HUES64 (cell line): ENCODE measurements around the gene EDN1.

Experiments used
- H3K27ac ChIP-seq: 2 replicates; pipeline ENCODE4 v1.7.0; 2013; ENCODE audit warnings: low read depth, low read length, inconsistent platforms
- H3K27me3 ChIP-seq: 2 replicates; pipeline ENCODE4 v1.6.1; 2013; ENCODE audit warnings: mild to moderate bottlenecking, low read length; ENCODE audit not compliant: insufficient read depth
- H3K36me3 ChIP-seq: 2 replicates; pipeline ENCODE4 v1.6.1; 2013; ENCODE audit warnings: mild to moderate bottlenecking, low read length; ENCODE audit not compliant: insufficient read depth
- H3K4me1 ChIP-seq: 2 replicates; pipeline ENCODE4 v1.6.1; 2013; ENCODE audit warnings: mild to moderate bottlenecking, low read length, moderate library complexity; ENCODE audit not compliant: insufficient read depth
- H3K4me3 ChIP-seq: 2 replicates; pipeline ENCODE4 v1.5.1; 2013; ENCODE audit warnings: mild to moderate bottlenecking, low read length, moderate library complexity
- H3K9ac ChIP-seq: 2 replicates; pipeline ENCODE4 v1.6.1; 2013; ENCODE audit warnings: mild to moderate bottlenecking, low read depth, low read length
- H3K9me3 ChIP-seq: 2 replicates; pipeline ENCODE4 v1.6.1; 2013; ENCODE audit warnings: low read depth, low read length; ENCODE audit not compliant: insufficient read depth
- WGBS: fragments of 150-250, 120-280 bp; methylation state at CpG from one replicate; pipeline ENCODE4 v1.1.7; 2013; ENCODE audit warnings: missing lambda C conversion rate; 5-methylcytosine and 5-hydroxymethylcytosine counted together

EDN1 gene

DNA sequence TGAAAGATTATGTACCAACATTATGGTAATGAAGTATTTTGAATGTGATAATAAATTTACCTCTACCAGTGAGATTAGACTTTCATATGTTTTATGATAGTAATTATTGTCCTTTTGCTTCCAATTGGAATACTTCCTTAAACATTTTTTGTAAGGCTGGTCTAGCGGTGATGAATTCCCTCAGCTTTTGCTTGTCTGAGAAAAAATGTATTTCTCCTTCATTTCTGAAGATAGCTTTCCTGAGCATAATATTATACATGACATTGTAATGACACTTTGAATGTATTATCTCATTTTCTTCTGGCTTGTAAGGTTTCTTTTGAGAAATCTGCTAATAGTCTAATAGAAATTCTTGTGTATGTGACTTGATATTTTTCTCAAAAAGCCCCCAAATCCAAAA, 18.6 kb upstream of the EDN1 start:
- no peak overlapping the region for H3K4me3 ChIP-seq
- no CpG with 5 or more reads among the region's 1 CpG for WGBS

GRCh38 chr6:12271997-12272396, 18.2 kb upstream of the EDN1 start:
- Histone ChIP-seq H3K27ac (no peak overlapping the region), H3K9me3 (peaks cover 4% of the 10 kb centered on the region; the same call in 1 of the 2 replicates), H3K4me1 (no peaks in the 10 kb centered on the region), H3K27me3 (no peaks in the 10 kb centered on the region), H3K9ac (no peak overlapping the region), H3K36me3 (no peaks in the 10 kb centered on the region), H3K4me3 (no peak overlapping the region)
- WGBS: no CpG with 5 or more reads among the region's 1 CpG

More for the DNA sequence above, 18.6 kb upstream of the EDN1 start:
- H3K9me3 ChIP-seq: peaks cover 4% of the 10 kb centered on the region; the same call in 1 of the 2 replicates
- no peaks in the 10 kb centered on the region for H3K27me3 ChIP-seq
- no peak overlapping the region for H3K9ac ChIP-seq
- H3K36me3 ChIP-seq: no peaks in the 10 kb centered on the region
- H3K4me1 ChIP-seq: no peaks in the 10 kb centered on the region
- no peak overlapping the region for H3K27ac ChIP-seq

DNA sequence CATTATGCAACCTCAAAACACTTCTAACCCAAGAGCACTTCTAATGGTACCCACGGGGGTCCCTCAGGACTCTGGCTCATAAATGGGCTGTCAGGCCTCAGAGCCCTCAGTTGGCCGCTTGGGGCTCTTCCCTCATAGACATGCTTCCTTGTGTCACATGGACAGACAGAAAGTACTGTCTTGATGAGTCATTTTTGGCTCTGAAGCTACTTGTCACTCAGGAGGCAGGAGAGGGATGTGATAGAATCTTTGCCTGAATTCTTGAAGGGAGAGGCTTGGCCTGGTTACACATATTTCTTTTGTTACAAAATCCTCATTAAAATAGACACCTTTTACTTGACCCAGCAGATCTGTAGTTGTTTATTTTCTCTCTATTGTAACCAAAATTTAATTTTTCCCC, 15.1 kb upstream of the EDN1 start:
- no peak overlapping the region for H3K4me3 ChIP-seq
- no peaks in the 10 kb centered on the region for H3K4me1 ChIP-seq
- 93% methylated on average over 2 of the region's 2 CpGs for WGBS
- no peak overlapping the region for H3K27ac ChIP-seq
- H3K9ac ChIP-seq: no peak overlapping the region
- no peaks in the 10 kb centered on the region for H3K27me3 ChIP-seq
- no peaks in the 10 kb centered on the region for H3K36me3 ChIP-seq
- H3K9me3 ChIP-seq: peaks cover 4% of the 10 kb centered on the region; the same call in 1 of the 2 replicates

DNA sequence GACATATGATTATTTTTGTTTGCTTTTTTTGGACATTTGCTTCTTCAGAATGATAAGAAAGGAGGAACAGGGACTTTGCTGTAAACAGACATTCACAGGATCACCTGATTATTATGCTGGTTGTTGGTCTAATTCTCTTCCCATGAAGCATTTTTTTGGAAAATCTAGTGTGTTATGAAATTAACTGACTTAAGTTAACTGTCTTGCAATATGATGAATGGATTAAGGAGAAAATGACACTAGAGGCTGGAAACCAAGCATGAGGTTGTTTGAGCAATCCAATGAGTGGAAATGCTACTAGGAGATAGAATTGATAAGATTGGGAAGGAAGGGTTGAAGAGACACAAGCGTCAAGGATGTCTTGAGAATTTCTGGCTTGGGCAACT, 13.2 kb upstream of the EDN1 start:
- H3K27ac ChIP-seq: no peak overlapping the region
- H3K9ac ChIP-seq: no peak overlapping the region
- no peak overlapping the region for H3K4me3 ChIP-seq
- no peaks in the 10 kb centered on the region for H3K27me3 ChIP-seq
- 91% methylated on average over 1 of the region's 1 CpG for WGBS
- peaks cover 2% of the 10 kb centered on the region; the same call in 1 of the 2 replicates for H3K9me3 ChIP-seq
- H3K4me1 ChIP-seq: no peaks in the 10 kb centered on the region
- H3K36me3 ChIP-seq: no peaks in the 10 kb centered on the region

- Histone ChIP-seq H3K9me3 (no peaks in the 10 kb centered on the region), H3K4me1 (no peaks in the 10 kb centered on the region), H3K4me3 (no peak overlapping the region), H3K36me3 (no peaks in the 10 kb centered on the region), H3K9ac (no peak overlapping the region), H3K27me3 (no peaks in the 10 kb centered on the region), H3K27ac (no peak overlapping the region)
- WGBS: 95% methylated on average over 9 of the region's 9 CpGs
Observed at GRCh38 chr6:12277386-12277785, 12.8 kb upstream of the EDN1 start.

GRCh38 chr6:12278915-12279314, 11.2 kb upstream of the EDN1 start:
- Histone ChIP-seq H3K4me1 (no peaks in the 10 kb centered on the region), H3K4me3 (no peak overlapping the region), H3K9me3 (no peaks in the 10 kb centered on the region), H3K27me3 (no peaks in the 10 kb centered on the region), H3K36me3 (no peaks in the 10 kb centered on the region), H3K27ac (no peak overlapping the region), H3K9ac (no peak overlapping the region)

- no peaks in the 10 kb centered on the region for H3K36me3 ChIP-seq
- no peaks in the 10 kb centered on the region for H3K27me3 ChIP-seq
- no peak overlapping the region for H3K4me3 ChIP-seq
- no peak overlapping the region for H3K9ac ChIP-seq
- H3K27ac ChIP-seq: no peak overlapping the region
- 96% methylated on average over 4 of the region's 4 CpGs for WGBS
- no peaks in the 10 kb centered on the region for H3K4me1 ChIP-seq
- no peaks in the 10 kb centered on the region for H3K9me3 ChIP-seq
Observed at GRCh38 chr6:12279322-12280091, 10.7 kb upstream of the EDN1 start.

DNA sequence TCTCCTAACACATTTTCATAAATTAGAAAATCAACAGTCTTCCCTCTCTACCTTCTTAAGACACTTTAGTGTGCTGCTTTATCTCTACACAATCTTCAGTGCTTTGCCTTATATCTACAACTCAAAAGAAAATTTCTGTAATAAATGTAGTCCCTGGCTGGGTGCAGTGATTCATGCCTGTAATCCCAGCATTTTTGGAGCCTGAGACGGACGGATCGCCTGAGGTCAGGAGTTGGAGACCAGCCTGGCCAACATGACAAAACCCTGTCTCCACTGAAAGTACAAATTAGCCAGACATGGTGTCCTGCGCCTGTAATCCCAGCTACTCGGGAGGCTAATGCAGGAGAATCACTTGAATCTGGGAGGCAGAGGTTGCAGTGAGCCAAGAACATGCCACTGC, 9.7 kb upstream of the EDN1 start:
- no peak overlapping the region for H3K9ac ChIP-seq
- H3K4me1 ChIP-seq: no peaks in the 10 kb centered on the region
- no peaks in the 10 kb centered on the region for H3K27me3 ChIP-seq
- 95% methylated on average over 5 of the region's 5 CpGs for WGBS
- no peaks in the 10 kb centered on the region for H3K9me3 ChIP-seq
- no peaks in the 10 kb centered on the region for H3K36me3 ChIP-seq
- H3K27ac ChIP-seq: no peak overlapping the region
- H3K4me3 ChIP-seq: no peak overlapping the region

GRCh38 chr6:12280902-12281301, 9.3 kb upstream of the EDN1 start:
- no peaks in the 10 kb centered on the region for H3K9me3 ChIP-seq
- WGBS: 94% methylated on average over 3 of the region's 3 CpGs
- no peak overlapping the region for H3K4me3 ChIP-seq
- H3K9ac ChIP-seq: no peak overlapping the region
- H3K4me1 ChIP-seq: no peaks in the 10 kb centered on the region
- H3K36me3 ChIP-seq: no peaks in the 10 kb centered on the region
- H3K27me3 ChIP-seq: no peaks in the 10 kb centered on the region
- H3K27ac ChIP-seq: no peak overlapping the region

GRCh38 chr6:12283904-12284303, 6.3 kb upstream of the EDN1 start:
- Histone ChIP-seq H3K9ac (no peak overlapping the region), H3K27ac (no peak overlapping the region), H3K4me1 (peaks cover 3% of the 10 kb centered on the region; the same call in 1 of the 2 replicates), H3K9me3 (no peaks in the 10 kb centered on the region), H3K27me3 (no peaks in the 10 kb centered on the region), H3K36me3 (no peaks in the 10 kb centered on the region), H3K4me3 (no peak overlapping the region)
- 83% methylated on average over 4 of the region's 4 CpGs for WGBS

DNA sequence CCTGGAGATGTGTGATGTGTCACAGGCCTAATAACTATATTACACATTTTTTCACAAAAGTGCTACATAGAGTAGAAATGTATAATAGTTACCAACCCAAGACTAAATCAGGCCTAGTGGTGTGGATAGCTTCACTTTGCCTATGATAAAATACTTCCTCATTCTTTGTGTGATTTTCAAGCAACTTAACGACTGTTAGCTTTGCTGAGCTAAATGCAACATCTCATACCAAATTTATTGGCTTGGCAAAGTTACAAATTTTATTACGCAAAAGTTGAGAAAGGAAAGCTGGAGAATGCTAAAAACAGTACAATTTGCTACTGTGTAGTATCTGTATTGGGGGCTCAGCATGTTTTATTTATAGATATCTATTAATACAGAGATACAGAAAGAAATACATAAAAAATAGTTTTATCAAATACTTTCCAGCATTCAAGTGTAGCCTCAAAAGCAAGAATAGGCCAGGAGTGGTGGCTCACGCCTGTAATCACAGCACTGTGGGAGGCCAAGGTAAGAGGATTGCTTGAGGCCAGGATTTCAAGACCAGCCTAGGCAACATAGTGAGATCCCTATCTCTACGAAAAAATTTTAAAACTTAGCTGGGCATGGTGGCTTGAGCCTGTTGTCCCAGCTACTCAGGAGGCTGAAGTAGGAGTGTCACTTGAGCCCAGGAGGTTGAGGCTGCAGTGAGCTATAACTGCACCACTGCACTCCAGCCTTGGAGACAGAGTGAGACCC, 3.6 kb upstream of the EDN1 start:
- Histone ChIP-seq H3K27ac (no peak overlapping the region), H3K4me1 (peaks cover 14% of the 10 kb centered on the region)

More for the DNA sequence above, 3.6 kb upstream of the EDN1 start:
- Histone ChIP-seq H3K9ac (no peak overlapping the region), H3K9me3 (no peaks in the 10 kb centered on the region), H3K27me3 (peaks cover 18% of the 10 kb centered on the region), H3K36me3 (no peaks in the 10 kb centered on the region), H3K4me3 (no peak overlapping the region)
- 93% methylated on average over 4 of the region's 4 CpGs for WGBS
